ENCODE results near the gene NRXN2. TPM values are rescaled to one million over a fixed set of nuclear protein-coding genes. Genes with fewer than 3 reads are reported as not detected.

NRXN2 gene
- total RNA-seq = not detected in 2 replicates

DNA sequence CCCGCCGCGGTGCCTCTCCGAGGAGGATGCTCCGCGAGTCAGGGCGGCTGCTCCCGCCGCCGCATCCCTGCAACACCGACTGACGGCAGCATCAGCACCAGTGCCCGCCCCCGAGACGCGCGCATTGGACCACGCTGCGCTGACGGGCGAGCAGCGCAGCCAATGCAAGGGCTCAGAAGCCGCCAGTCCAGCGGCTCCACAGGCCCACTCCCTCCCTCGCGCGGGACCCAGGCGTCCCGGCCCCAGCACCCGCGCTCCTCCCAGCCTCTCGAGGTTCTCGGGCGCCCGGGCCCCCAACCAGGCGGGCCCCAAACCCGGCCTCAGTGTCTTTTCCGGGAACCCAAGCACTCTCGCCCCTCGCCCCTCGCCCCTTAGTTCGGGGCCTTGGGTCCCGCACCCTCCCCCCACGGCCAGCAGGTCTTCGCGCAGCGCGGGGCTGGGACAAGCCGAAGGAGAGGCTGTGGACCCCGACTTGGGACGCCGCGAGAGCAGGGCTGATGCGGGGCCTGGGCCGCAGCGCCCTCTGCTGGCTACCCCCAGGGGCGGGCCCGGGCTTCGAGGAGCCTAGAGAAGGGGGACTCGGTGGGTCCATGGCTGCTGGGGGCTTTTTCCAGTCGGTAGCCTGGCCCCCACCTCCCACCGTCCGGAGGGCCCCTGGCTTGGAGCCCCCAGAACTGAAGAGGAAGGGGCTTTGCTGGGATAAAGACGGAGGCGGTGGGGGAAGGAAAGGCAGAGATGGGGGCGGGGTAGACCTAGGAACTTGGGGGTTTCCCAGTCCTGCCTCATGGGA is at the start of gene NRXN2:
Gene NRXN2 (minus strand): TSS at position 81 of the 790 bp plus-strand sequence. CDS start 9,498 bp downstream, outside the sequence.

DNA sequence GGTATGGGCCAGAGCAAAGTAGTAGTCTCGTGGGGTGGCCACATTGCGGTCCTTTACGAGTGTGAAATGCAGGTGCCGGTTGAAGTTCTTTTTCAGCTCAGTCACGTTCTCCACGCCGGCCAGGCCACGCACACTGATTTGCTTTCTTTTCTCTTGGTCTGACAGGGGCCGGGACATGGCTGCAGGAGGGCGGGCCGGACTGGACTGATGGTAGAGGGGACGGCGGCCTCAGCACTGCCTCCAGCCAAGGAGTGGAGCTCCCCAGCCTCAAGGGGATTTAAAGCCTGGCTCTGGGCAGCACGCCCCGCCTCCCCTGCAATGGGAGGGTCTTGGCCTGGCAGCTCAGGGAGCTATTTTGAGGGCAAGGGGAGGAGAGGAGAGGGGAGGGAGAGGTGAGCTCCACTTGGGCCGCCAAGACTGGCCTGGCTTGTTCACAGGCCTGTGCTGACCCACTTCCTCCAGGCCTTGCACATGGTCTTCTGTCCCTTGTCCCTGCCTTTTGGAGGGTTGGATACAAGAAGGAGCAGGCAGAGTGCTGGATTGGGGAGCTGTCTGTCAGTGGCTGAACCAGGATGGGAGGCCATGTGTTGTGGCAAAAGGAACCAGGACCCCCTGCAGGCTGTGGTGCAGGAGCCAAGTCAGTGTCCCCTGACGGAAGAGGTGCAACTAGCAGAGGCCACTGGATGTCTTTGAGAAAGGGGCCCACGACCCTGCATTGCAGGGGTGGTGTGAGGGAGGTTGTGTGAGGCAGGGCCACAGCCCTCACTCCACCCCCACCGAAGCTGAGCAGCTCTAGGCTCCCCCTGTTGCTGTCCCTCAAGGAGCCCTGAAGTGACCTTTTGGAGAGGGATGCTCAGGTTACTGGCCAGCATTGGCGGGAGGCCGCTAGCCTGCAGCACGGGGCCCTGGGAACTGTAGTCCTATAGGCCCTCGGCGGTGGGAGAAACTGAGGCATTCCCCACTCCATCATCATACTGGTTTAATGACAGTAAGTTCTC is 37.0 kb upstream of the NRXN2 start, which contains the start of gene PYGM:
Gene PYGM (minus strand): TSS at position 253 of the 998 bp plus-strand sequence. CDS start 76 bp downstream, at position 177.

DNA sequence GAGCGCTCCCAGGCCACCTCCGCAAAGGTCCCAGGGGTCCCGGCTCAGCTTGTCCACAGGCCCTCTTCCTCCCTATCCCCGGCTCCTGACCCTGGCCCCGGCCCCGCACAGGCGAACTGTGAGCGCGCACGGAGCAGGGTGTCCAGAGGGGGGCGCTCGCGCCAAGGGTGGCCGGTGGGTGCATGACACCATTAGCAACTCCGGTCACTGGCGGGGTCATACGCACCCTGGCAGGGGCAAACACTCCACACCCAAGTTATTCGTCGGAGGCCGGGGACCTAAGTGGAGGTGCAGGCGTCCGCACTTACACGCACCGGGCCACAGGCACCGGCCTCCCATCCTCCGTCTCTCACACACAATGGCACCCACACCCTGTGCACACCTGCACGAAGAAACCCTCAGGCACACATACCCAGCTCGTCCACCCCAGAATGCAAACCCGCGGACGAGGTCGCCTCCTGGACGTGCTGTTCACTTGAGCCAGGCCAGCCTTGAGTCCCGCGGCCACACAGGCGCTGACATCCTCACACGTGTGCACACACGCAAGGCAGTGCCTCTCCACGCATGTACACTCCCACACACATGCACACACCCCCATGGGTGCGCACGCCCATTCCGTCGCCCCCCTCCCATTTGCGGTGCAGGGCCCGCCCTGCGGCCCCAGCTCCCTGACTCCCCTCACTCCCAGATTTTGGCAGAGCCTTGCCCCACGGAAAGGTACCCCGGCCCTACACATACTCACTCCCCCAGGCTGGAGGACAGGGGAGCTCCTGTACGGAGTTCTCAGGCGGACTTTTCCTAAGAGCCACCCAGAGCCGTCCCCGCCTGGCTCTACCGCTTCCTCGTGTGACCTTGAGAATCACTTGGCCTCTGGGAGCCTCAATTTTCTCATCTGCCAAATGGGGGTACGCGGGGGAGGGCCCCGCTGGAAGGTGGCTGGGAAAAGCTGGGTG is 20.9 kb upstream of the NRXN2 start, which contains the start of gene RASGRP2:
Gene RASGRP2 (minus strand): TSS at position 552 of the 953 bp plus-strand sequence. CDS start 1,276 bp downstream, outside the sequence.

DNA sequence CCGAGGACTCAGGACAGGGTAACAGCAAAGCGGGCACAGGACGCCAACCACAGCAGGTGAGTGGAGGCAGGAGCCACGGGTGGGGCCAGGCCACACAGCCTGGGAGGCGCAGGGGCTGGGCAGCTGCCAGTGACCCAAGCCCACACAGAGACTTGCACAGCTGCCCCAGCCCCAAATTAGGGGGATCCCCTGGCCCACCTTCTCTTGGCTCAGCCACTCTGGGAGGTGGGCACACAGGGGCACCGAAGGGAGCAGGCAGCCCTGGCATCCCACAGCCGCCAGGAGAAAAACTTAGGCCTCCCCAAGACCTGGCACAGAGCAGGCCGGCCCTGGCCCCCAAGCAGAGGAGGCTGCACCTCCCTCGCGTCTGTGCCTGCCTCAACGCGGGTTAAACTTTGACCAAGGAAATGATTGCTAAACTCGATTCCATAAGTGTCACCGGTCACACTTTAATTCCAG is 132.2 kb downstream of the NRXN2 start, which contains the start of gene SLC22A12:
Gene SLC22A12 (plus strand): TSS at position 458 of the 459 bp plus-strand sequence. CDS start 337 bp downstream, outside the sequence.

Other genes starting within 250 kb of the NRXN2 start
- not detected in 2 replicates for gene SLC22A11, start 167.3 kb downstream of the NRXN2 start, total RNA-seq
- gene SLC22A12, start 132.0 kb downstream of the NRXN2 start, total RNA-seq = not detected in 2 replicates
- gene RASGRP2, start 20.9 kb upstream of the NRXN2 start, total RNA-seq = not detected in 2 replicates
- 0.14 and 0.79 TPM in 2 replicates for gene PYGM, start 36.8 kb upstream of the NRXN2 start, total RNA-seq
- gene SF1, start 55.3 kb upstream of the NRXN2 start, total RNA-seq = 130 and 133 TPM in 2 replicates
- 23.3 and 35.0 TPM in 2 replicates for gene MAP4K2, start 80.0 kb upstream of the NRXN2 start, total RNA-seq
- gene MEN1, start 87.4 kb upstream of the NRXN2 start, total RNA-seq = 21.9 and 28.4 TPM in 2 replicates
- gene CDC42BPG, start 121.5 kb upstream of the NRXN2 start, total RNA-seq = 15.9 and 17.4 TPM in 2 replicates
- gene EHD1, start 155.4 kb upstream of the NRXN2 start, total RNA-seq = 43.7 and 57.8 TPM in 2 replicates
- gene ATG2A, start 194.0 kb upstream of the NRXN2 start, total RNA-seq = 18.2 and 19.0 TPM in 2 replicates
- 14.8 and 16.2 TPM in 2 replicates for gene PPP2R5B, start 201.5 kb upstream of the NRXN2 start, total RNA-seq
- not detected in 2 replicates for gene GPHA2, start 212.7 kb upstream of the NRXN2 start, total RNA-seq
- not detected in 2 replicates for gene MAJIN, start 248.9 kb upstream of the NRXN2 start, total RNA-seq